Measurements from ENCODE around the gene CCNB1.

GRCh38 chr5:69206528-69207190, 39.7 kb downstream of the CCNB1 start:
- TF ChIP-seq EZH2 (IDR thresholded peaks at IDR 0.05), result no peak
- TF ChIP-seq CTCF (IDR thresholded peaks at IDR 0.05 in 2 of 3, conservative IDR thresholded peaks at IDR 0.05 in 1 of 3; ENCODE audit: borderline replicate concordance in 1 of 3, insufficient read depth in 1 of 3, low read depth in 2 of 3, low read length in 2 of 3), result no peak
- no peak for TF ChIP-seq POLR2A (IDR thresholded peaks at IDR 0.05; ENCODE audit: borderline replicate concordance, extremely low read depth, insufficient read depth, insufficient read length)
- no peak for TF ChIP-seq ZBTB33 (IDR thresholded peaks at IDR 0.05; ENCODE audit: extremely low read depth, insufficient replicate concordance, low read length)
- no peak for TF ChIP-seq TCF7L2 (IDR thresholded peaks at IDR 0.05; ENCODE audit: borderline replicate concordance, extremely low read depth, insufficient read depth, insufficient read length)
- no peak for TF ChIP-seq SIN3A (IDR thresholded peaks at IDR 0.05; ENCODE audit: low read depth)
- no peak for TF ChIP-seq RAD21 (IDR thresholded peaks at IDR 0.05; ENCODE audit: low read depth)

Measured in HCT116 (cell line).